Mucosa of stomach (tissue), 1 donor: ENCODE data around the gene PLCB1.
"Not testable (repeated sequence)": the region's sequence is repeated elsewhere in the genome, so short reads cannot be mapped to it uniquely, and the experiment has no call there.

Source experiments
- H3K27me3 ChIP-seq: one replicate; pipeline ENCODE4 v1.7.0; 2013; ENCODE audit warnings: mild to moderate bottlenecking, low read length; ENCODE audit not compliant: control insufficient read depth, insufficient read depth
- H3K36me3 ChIP-seq: one replicate; pipeline ENCODE4 v1.7.0; 2013; ENCODE audit warnings: low read length; ENCODE audit not compliant: control insufficient read depth, insufficient read depth
- H3K4me1 ChIP-seq: one replicate; pipeline ENCODE4 v1.7.0; 2013; ENCODE audit warnings: mild to moderate bottlenecking, low read length; ENCODE audit not compliant: control insufficient read depth, insufficient read depth
- H3K4me3 ChIP-seq: one replicate; pipeline ENCODE4 v1.7.0; 2013; ENCODE audit warnings: low read length
- H3K9ac ChIP-seq: one replicate; pipeline ENCODE4 v1.7.0; 2013; ENCODE audit warnings: mild to moderate bottlenecking, low read length, moderate library complexity
- H3K9me3 ChIP-seq: one replicate; pipeline ENCODE4 v1.7.0; 2013; ENCODE audit warnings: mild to moderate bottlenecking, low read length, moderate library complexity; ENCODE audit not compliant: control insufficient read depth
- donor health status: Pancreatic carcinoma.

PLCB1 gene

GRCh38 chr20:8583566-8584043 lies 451.5 kb downstream of the PLCB1 start:
- no peaks in the 10 kb centered on the region for H3K27me3 ChIP-seq
- no peaks in the 10 kb centered on the region for H3K4me1 ChIP-seq
- no peak overlapping the region for H3K9ac ChIP-seq
- no peaks in the 10 kb centered on the region for H3K36me3 ChIP-seq
- H3K9me3 ChIP-seq, result no peaks in the 10 kb centered on the region
- H3K4me3 ChIP-seq, result no peak overlapping the region

- Histone ChIP-seq H3K9me3 (no peaks in the 10 kb centered on the region), H3K4me3 (no peak overlapping the region), H3K4me1 (no peaks in the 10 kb centered on the region), H3K27me3 (no peaks in the 10 kb centered on the region), H3K9ac (no peak overlapping the region), H3K36me3 (no peaks in the 10 kb centered on the region)
Measured at GRCh38 chr20:8587251-8587650, 455.2 kb downstream of the PLCB1 start.

GRCh38 chr20:8587810-8588209 lies 455.7 kb downstream of the PLCB1 start:
- no peaks in the 10 kb centered on the region for H3K9me3 ChIP-seq

GRCh38 chr20:8589956-8590355 lies 457.9 kb downstream of the PLCB1 start:
- no peak overlapping the region for H3K9ac ChIP-seq
- H3K27me3 ChIP-seq, result no peaks in the 10 kb centered on the region
- no peaks in the 10 kb centered on the region for H3K4me1 ChIP-seq
- H3K36me3 ChIP-seq, result no peaks in the 10 kb centered on the region
- no peaks in the 10 kb centered on the region for H3K9me3 ChIP-seq
- no peak overlapping the region for H3K4me3 ChIP-seq

More at GRCh38 chr20:8587810-8588209, 455.7 kb downstream of the PLCB1 start:
- H3K4me3 ChIP-seq, result no peak overlapping the region
- H3K36me3 ChIP-seq, result no peaks in the 10 kb centered on the region
- H3K9ac ChIP-seq, result no peak overlapping the region
- H3K4me1 ChIP-seq, result no peaks in the 10 kb centered on the region
- no peaks in the 10 kb centered on the region for H3K27me3 ChIP-seq

GRCh38 chr20:8600910-8601541 lies 469.0 kb downstream of the PLCB1 start:
- not testable (repeated sequence) for H3K27me3 ChIP-seq, H3K9ac ChIP-seq, H3K36me3 ChIP-seq, H3K4me3 ChIP-seq, H3K4me1 ChIP-seq, H3K9me3 ChIP-seq

GRCh38 chr20:8601542-8601912 lies 469.5 kb downstream of the PLCB1 start:
- Histone ChIP-seq H3K9me3 (no peaks in the 10 kb centered on the region), H3K4me1 (no peaks in the 10 kb centered on the region), H3K27me3 (no peaks in the 10 kb centered on the region), H3K36me3 (no peaks in the 10 kb centered on the region), H3K9ac (no peak overlapping the region), H3K4me3 (no peak overlapping the region)

- Histone ChIP-seq H3K9me3 (no peaks in the 10 kb centered on the region), H3K4me1 (no peaks in the 10 kb centered on the region), H3K36me3 (no peaks in the 10 kb centered on the region), H3K4me3 (no peak overlapping the region), H3K27me3 (no peaks in the 10 kb centered on the region), H3K9ac (no peak overlapping the region)
Measured at GRCh38 chr20:8602389-8603116, 470.5 kb downstream of the PLCB1 start.

- Histone ChIP-seq H3K4me3 (no peak overlapping the region), H3K4me1 (no peaks in the 10 kb centered on the region), H3K9ac (no peak overlapping the region), H3K9me3 (no peaks in the 10 kb centered on the region), H3K36me3 (no peaks in the 10 kb centered on the region), H3K27me3 (no peaks in the 10 kb centered on the region)
Measured at GRCh38 chr20:8608470-8608869, 476.4 kb downstream of the PLCB1 start.

- Histone ChIP-seq H3K4me1 (no peaks in the 10 kb centered on the region), H3K9me3 (no peaks in the 10 kb centered on the region), H3K4me3 (no peak overlapping the region), H3K9ac (no peak overlapping the region), H3K36me3 (no peaks in the 10 kb centered on the region), H3K27me3 (no peaks in the 10 kb centered on the region)
Measured at GRCh38 chr20:8616792-8617191, 484.7 kb downstream of the PLCB1 start.

GRCh38 chr20:8621001-8621400 lies 488.9 kb downstream of the PLCB1 start:
- H3K9ac ChIP-seq, result no peak overlapping the region
- no peak overlapping the region for H3K4me3 ChIP-seq
- H3K9me3 ChIP-seq, result no peaks in the 10 kb centered on the region
- H3K36me3 ChIP-seq, result no peaks in the 10 kb centered on the region
- no peaks in the 10 kb centered on the region for H3K4me1 ChIP-seq
- no peaks in the 10 kb centered on the region for H3K27me3 ChIP-seq

GRCh38 chr20:8624046-8624445 lies 492.0 kb downstream of the PLCB1 start:
- Histone ChIP-seq H3K4me1 (no peaks in the 10 kb centered on the region), H3K9ac (no peak overlapping the region), H3K9me3 (no peaks in the 10 kb centered on the region), H3K36me3 (no peaks in the 10 kb centered on the region), H3K4me3 (no peak overlapping the region), H3K27me3 (no peaks in the 10 kb centered on the region)

GRCh38 chr20:8624616-8625015 lies 492.6 kb downstream of the PLCB1 start:
- Histone ChIP-seq H3K36me3 (no peaks in the 10 kb centered on the region), H3K4me1 (no peaks in the 10 kb centered on the region), H3K27me3 (no peaks in the 10 kb centered on the region), H3K9ac (no peak overlapping the region), H3K4me3 (no peak overlapping the region), H3K9me3 (no peaks in the 10 kb centered on the region)
